Astrocyte of the cerebellum (primary cell): ENCODE measurements around the gene KCNMB2.

Experiments used
- DNase-seq: peaks from one replicate; pipeline ENCODE4 v3.0.0-alpha.2; 2011; ENCODE audit warnings: low read depth
- H3K4me3 ChIP-seq: 2 replicates; pipeline ENCODE4 v1.5.1; 2011; ENCODE audit warnings: mild to moderate bottlenecking, low read depth, low read length, moderate library complexity
- in situ Hi-C: cut with HindIII; loops from 2 replicates; pipeline ENCODE4 v1.10.0; 2017; ENCODE audit warnings: low sequenced_read_pairs
- TF ChIP-seq, protein P1 (sequence below): IDR thresholded peaks from 2 replicates; pipeline ENCODE4 v1.5.1; 2012; ENCODE audit warnings: low read length, low read depth, moderate library complexity, mild to moderate bottlenecking; ENCODE audit errors: missing control alignments

Gene KCNMB2

DNA sequence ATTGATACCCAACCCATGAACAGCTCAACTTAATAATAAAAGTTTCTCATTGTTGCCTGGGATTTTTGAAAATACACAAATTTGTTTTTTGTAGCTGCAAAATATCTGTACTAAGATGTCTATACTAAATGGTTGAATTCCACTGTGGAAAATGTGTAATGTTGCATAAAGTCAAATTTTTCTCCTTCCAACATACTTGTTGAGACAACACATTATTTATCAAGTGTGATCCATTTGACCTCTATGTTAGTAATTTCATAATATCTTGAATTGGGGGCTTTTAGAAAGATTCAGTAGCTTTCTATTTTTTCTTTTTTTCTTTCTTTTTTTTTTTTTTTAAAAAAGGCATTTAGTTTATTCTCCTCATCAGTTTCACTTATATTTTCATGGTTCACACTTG lies 88.0 kb downstream of the KCNMB2 start:
- in situ Hi-C loops = no loop called here
- TF ChIP-seq, protein P1, sequence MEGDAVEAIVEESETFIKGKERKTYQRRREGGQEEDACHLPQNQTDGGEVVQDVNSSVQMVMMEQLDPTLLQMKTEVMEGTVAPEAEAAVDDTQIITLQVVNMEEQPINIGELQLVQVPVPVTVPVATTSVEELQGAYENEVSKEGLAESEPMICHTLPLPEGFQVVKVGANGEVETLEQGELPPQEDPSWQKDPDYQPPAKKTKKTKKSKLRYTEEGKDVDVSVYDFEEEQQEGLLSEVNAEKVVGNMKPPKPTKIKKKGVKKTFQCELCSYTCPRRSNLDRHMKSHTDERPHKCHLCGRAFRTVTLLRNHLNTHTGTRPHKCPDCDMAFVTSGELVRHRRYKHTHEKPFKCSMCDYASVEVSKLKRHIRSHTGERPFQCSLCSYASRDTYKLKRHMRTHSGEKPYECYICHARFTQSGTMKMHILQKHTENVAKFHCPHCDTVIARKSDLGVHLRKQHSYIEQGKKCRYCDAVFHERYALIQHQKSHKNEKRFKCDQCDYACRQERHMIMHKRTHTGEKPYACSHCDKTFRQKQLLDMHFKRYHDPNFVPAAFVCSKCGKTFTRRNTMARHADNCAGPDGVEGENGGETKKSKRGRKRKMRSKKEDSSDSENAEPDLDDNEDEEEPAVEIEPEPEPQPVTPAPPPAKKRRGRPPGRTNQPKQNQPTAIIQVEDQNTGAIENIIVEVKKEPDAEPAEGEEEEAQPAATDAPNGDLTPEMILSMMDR = no peak
- no peak for DNase-seq
- H3K4me3 ChIP-seq = no peak overlapping the region

DNA sequence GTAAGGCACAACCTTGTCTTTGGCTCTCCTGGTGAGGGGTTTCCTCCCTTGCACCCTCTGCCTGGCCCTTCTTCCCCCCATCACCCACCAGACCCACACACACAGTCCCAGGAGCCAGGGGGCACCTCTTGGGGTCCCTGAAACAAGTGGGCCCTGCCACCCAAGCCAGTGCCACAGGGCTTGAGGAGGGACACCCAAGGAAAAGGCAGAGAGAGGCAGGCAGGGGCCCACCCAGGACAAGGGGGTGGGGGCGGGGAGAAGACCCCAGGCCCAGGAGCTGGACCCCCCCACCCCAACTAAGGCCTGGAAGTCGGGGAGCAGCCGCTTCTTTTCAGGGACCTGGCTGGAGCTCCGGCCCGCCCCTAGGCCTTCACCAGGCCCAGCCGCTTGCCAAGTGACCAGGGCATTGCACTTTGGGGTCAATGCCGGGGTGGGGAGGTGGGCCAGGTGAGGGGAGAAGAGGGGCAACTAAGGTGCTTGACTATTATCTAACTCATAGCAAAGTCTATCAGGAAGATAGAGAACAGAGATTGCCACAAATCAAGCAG lies 88.9 kb downstream of the KCNMB2 start:
- TF ChIP-seq, protein P1 = no peak
- in situ Hi-C loops = no loop called here
- H3K4me3 ChIP-seq = no peak overlapping the region
- no peak for DNase-seq

DNA sequence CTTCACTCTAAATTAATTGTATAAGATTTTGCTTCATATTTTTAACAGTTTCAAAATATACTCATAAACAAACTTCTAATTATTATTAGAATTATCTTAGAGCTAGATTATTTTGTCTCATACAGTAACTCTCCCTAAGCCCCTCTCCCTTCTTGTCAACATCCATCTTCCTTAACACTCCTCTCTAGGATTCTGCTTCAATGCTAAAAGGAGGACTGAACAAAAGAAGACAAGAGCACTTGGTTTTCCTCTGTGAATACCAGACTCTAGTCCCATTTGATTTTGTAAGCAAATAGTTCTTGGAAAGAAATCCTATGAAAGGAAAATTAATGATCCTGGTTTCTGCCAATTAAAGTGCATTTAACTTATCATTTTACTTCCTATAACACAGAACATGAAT lies 91.8 kb downstream of the KCNMB2 start:
- in situ Hi-C loops = no loop called here
- TF ChIP-seq, protein P1 = no peak
- no peak overlapping the region for H3K4me3 ChIP-seq
- no peak for DNase-seq

DNA sequence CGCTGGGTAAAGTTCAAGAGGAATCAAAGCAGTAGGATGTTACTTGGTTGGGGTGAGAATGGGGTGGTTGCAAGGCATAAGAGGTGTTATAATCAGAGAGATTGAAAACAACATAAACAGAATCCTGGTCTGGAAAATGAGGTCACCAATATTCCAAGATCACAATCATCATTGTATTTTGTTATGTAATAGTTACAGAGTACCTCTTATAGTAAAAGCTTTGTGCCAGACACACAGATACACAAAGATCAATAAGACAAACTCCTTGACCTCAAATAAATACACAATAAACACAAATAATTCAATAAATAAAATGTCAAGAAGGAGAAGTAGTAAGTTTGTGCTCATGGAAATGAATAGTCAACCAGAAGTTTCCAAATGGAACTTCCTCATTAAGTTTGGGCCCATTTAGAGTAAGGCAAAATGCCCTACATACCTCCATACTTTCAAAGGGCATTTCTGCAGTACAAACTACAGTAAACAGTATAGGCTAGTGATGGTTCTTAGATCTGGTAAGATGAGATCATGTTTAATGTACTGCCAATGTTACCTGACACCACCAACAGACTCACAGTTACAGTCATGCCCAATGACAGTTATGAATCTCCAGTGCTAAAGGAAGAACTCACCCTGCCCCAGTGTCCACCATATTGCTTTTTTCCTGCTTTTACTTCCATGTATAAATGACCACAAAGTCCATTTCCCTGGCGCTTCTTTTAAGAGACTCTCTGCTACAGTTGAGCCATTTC lies 93.4 kb downstream of the KCNMB2 start:
- TF ChIP-seq, protein P1 = no peak
- no peak for DNase-seq
- in situ Hi-C loops = no loop called here
- no peak overlapping the region for H3K4me3 ChIP-seq

DNA sequence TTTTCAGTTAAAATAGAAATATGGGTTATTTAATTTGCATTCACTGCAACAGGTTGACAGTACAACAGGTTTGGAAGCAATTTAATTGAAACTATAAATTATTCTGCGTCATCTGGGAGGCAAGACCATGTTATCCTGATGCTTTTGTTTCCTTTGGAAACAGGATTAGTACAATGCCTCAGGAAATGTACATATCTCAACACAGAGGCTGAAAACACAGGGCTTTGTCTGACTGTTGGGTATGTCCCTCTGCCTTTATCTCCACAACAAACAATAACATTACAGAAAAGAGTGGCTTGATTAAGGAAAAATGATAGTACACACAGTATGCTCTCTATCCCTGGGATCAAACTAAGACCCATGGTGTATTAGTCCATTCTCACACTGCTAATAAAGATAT lies 95.7 kb downstream of the KCNMB2 start:
- TF ChIP-seq, protein P1 = no peak
- in situ Hi-C loops = no loop called here

DNA sequence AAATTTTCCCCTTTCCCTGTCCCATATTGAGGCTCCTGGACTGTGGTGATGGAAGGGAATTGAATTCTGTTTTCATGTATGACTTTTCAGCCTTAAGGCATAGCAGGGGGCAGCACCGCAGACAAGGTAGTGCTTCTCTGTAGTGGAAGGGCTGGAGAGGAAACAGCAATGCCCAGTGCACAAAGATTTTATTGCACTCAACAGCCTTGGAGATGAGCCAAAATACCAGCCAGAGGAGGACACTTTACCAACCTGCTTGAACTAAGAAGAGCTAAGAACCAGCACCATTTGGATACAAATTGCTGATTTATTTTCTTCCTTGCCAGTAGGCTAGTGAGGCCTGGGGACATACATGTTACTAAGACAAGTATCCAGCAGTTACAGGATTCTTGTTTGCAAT lies 98.7 kb downstream of the KCNMB2 start:
- no peak overlapping the region for H3K4me3 ChIP-seq
- in situ Hi-C loops = no loop called here
- TF ChIP-seq, protein P1 = no peak

More for the DNA sequence above, 95.7 kb downstream of the KCNMB2 start:
- no peak overlapping the region for H3K4me3 ChIP-seq
- no peak for DNase-seq

More for the DNA sequence above, 98.7 kb downstream of the KCNMB2 start:
- no peak for DNase-seq
